H1 (cell line): ENCODE data around the gene RUVBL2. TPM values are rescaled to one million over a fixed set of nuclear protein-coding genes. Genes with fewer than 3 reads are reported as not detected.

ENCODE experiments used
- CTCF ChIA-PET: fragments of 300-600 bp; sonication (Branson Sonifier 250); formaldehyde crosslinking; loops from one replicate; lab custom pipeline; 2021; ENCODE audit not compliant: partially characterized antibody; lab: Charles Lee
- POLR2A ChIA-PET: fragments of 300-600 bp; sonication (Branson Sonifier 250); formaldehyde crosslinking; loops from one replicate; lab custom pipeline; 2021; ENCODE audit warnings: inconsistent platforms; ENCODE audit not compliant: partially characterized antibody; lab: Charles Lee
- DNase-seq, 2 experiments: peaks; one replicate each; pipeline versions ENCODE4 v3.0.0 to v3.0.0-alpha.2; 2010 to 2022; ENCODE audit warnings: low spot score in 2 of 2, low read depth in 1 of 2, mixed read lengths in 1 of 2
- FAIRE-seq: peaks from 2 replicates; lab custom pipeline; 2011; peaks lifted over from hg19 to GRCh38; lab: Jason Lieb, UNC
- H2AFZ ChIP-seq: 2 replicates; pipeline ENCODE4 v1.8.1; 2012; ENCODE audit warnings: low read length, inconsistent platforms
- H2AK5ac ChIP-seq: 2 replicates; pipeline ENCODE4 v1.6.1; 2013; ENCODE audit warnings: low read depth, low read length
- H2BK120ac ChIP-seq: replicated peaks from 2 replicates; pipeline ENCODE3; 2013; ENCODE audit warnings: low read depth, low read length, inconsistent platforms
- H2BK12ac ChIP-seq: 2 replicates; pipeline ENCODE4 v1.6.1; 2013; ENCODE audit warnings: low read depth, low read length
- H2BK15ac ChIP-seq: 2 replicates; pipeline ENCODE4 v1.6.1; 2013; ENCODE audit warnings: low read length
- H2BK20ac ChIP-seq: 2 replicates; pipeline ENCODE4 v1.6.1; 2013; ENCODE audit warnings: low read length
- H2BK5ac ChIP-seq: 2 replicates; pipeline ENCODE4 v1.6.1; 2013; ENCODE audit warnings: low read depth, low read length
- H3K14ac ChIP-seq: 2 replicates; pipeline ENCODE4 v1.6.1; 2013; ENCODE audit warnings: inconsistent platforms; ENCODE audit not compliant: insufficient read length
- H3K18ac ChIP-seq: 2 replicates; pipeline ENCODE4 v1.6.1; 2013; ENCODE audit warnings: low read length; ENCODE audit errors: extremely low read depth
- H3K23ac ChIP-seq: 2 replicates; pipeline ENCODE4 v1.6.1; 2013; ENCODE audit warnings: inconsistent platforms; ENCODE audit not compliant: insufficient read length
- H3K23me2 ChIP-seq: 2 replicates; pipeline ENCODE4 v1.6.1; 2013; ENCODE audit warnings: low read depth, low read length
- H3K27ac ChIP-seq: 2 replicates; pipeline ENCODE4 v1.6.1; 2011; ENCODE audit warnings: low read depth, low read length, inconsistent platforms
- H3K27me3 ChIP-seq, 4 experiments: replicated peaks in 1 of 4; 1 replicate in 1 of 4; 2 replicates in 3 of 4; pipeline versions ENCODE4 v1.6.1 to v1.8.1; 2011 to 2013; ENCODE audit warnings: low read length in 3 of 4, mild to moderate bottlenecking in 3 of 4, inconsistent platforms in 2 of 4, mixed read lengths in 2 of 4, moderate library complexity in 1 of 4; ENCODE audit not compliant: control insufficient read depth in 3 of 4, insufficient read depth in 3 of 4; ENCODE audit errors: extremely low read depth in 1 of 4
- H3K36me3 ChIP-seq, 4 experiments: 2 replicates each; pipeline versions ENCODE4 v1.6.1 to v1.8.1; 2011 to 2013; ENCODE audit warnings: mild to moderate bottlenecking in 4 of 4, low read length in 3 of 4, moderate library complexity in 2 of 4, control low read depth in 1 of 4, inconsistent platforms in 1 of 4; ENCODE audit not compliant: insufficient read depth in 4 of 4, control insufficient read depth in 2 of 4
- H3K4ac ChIP-seq: replicated peaks from 2 replicates; pipeline ENCODE3; 2013; ENCODE audit warnings: low read length, low read depth, mixed read lengths, inconsistent platforms; ENCODE audit not compliant: insufficient read length
- H3K4me1 ChIP-seq, 4 experiments: replicated peaks in 1 of 4; 1 replicate in 1 of 4; 2 replicates in 3 of 4; pipeline versions ENCODE4 v1.6.1 to v1.8.1; 2011 to 2013; ENCODE audit warnings: low read length in 3 of 4, inconsistent platforms in 2 of 4, mixed read lengths in 1 of 4; ENCODE audit not compliant: insufficient read depth in 4 of 4, control insufficient read depth in 3 of 4
- H3K4me2 ChIP-seq, 2 experiments: 2 replicates each; pipeline versions ENCODE4 v1.6.1 to v1.8.1; 2011 to 2013; ENCODE audit warnings: low read depth in 2 of 2, low read length in 2 of 2, control low read depth in 1 of 2, inconsistent platforms in 1 of 2, mild to moderate bottlenecking in 1 of 2; ENCODE audit not compliant: insufficient read depth in 1 of 2
- H3K4me3 ChIP-seq, 4 experiments: fragments of 200-600, 300-600 bp in 1 of 4; sonication (generic), shearing (Covaris generic), sonication (Bioruptor Twin) in 1 of 4; 2 replicates each; pipeline versions ENCODE4 v1.5.1 to v1.8.1; 2011 to 2016; ENCODE audit warnings: low read length in 4 of 4, low read depth in 3 of 4, control low read depth in 2 of 4, inconsistent platforms in 2 of 4, mild to moderate bottlenecking in 2 of 4, mixed read lengths in 1 of 4, moderate library complexity in 1 of 4; ENCODE audit not compliant: insufficient read depth in 2 of 4; ENCODE audit errors: extremely low read depth in 1 of 4
- H3K56ac ChIP-seq: replicated peaks from 2 replicates; pipeline ENCODE3; 2013; ENCODE audit warnings: low read depth, mild to moderate bottlenecking, mixed read lengths, low read length, inconsistent platforms; ENCODE audit not compliant: insufficient read length
- H3K79me1 ChIP-seq: 2 replicates; pipeline ENCODE4 v1.6.1; 2013; ENCODE audit warnings: low read depth, low read length, control low read depth
- H3K79me2 ChIP-seq, 2 experiments: 2 replicates each; pipeline versions ENCODE4 v1.6.1 to v1.8.1; 2012 to 2013; ENCODE audit warnings: low read length in 2 of 2, mild to moderate bottlenecking in 2 of 2, inconsistent platforms in 1 of 2; ENCODE audit not compliant: insufficient read depth in 2 of 2, control insufficient read depth in 1 of 2
- H3K9ac ChIP-seq, 4 experiments: replicated peaks in 1 of 4; 1 replicate in 1 of 4; 2 replicates in 3 of 4; pipeline versions ENCODE4 v1.6.1 to v1.8.1; 2011 to 2013; ENCODE audit warnings: low read depth in 3 of 4, low read length in 3 of 4, control low read depth in 2 of 4, mild to moderate bottlenecking in 2 of 4, moderate library complexity in 2 of 4, inconsistent platforms in 1 of 4; ENCODE audit errors: extremely low read depth in 1 of 4
- H3K9me3 ChIP-seq, 2 experiments: 2 replicates each; pipeline versions ENCODE4 v1.6.1 to v1.8.1; 2012 to 2013; ENCODE audit warnings: mild to moderate bottlenecking in 2 of 2, moderate library complexity in 2 of 2, control low read depth in 1 of 2, inconsistent platforms in 1 of 2, low read depth in 1 of 2, low read length in 1 of 2, mixed read lengths in 1 of 2; ENCODE audit not compliant: insufficient read depth in 2 of 2
- H4K20me1 ChIP-seq, 2 experiments: replicated peaks in 1 of 2; 2 replicates each; pipeline versions ENCODE3 to v1.8.1; 2011 to 2013; ENCODE audit warnings: inconsistent platforms in 2 of 2, low read length in 2 of 2, mild to moderate bottlenecking in 1 of 2; ENCODE audit not compliant: insufficient read depth in 2 of 2, control insufficient read depth in 1 of 2
- H4K5ac ChIP-seq: 2 replicates; pipeline ENCODE4 v1.6.1; 2013; ENCODE audit warnings: low read length, low read depth, mixed read lengths, inconsistent platforms; ENCODE audit not compliant: insufficient read length
- H4K8ac ChIP-seq: 2 replicates; pipeline ENCODE4 v1.8.0; 2013; ENCODE audit warnings: mild to moderate bottlenecking, moderate library complexity, low read length, inconsistent platforms; ENCODE audit not compliant: insufficient read depth; ENCODE audit errors: extremely low read depth
- H4K91ac ChIP-seq: replicated peaks from 2 replicates; pipeline ENCODE3; 2013; ENCODE audit warnings: low read length, mixed read lengths, inconsistent platforms; ENCODE audit not compliant: insufficient read length
- ATF3 ChIP-seq: IDR thresholded peaks from 2 replicates; pipeline ENCODE4 v1.6.1; 2011; ENCODE audit warnings: low read depth, mild to moderate bottlenecking, low read length; ENCODE audit not compliant: insufficient read depth
- BRCA1 ChIP-seq: IDR thresholded peaks from 2 replicates; pipeline ENCODE4 v1.6.1; 2012; ENCODE audit warnings: low read depth, low read length, improper control_type of control experiment
- HDAC2 ChIP-seq, 2 experiments: fragments of 300-600 bp in 1 of 2; sonication (generic) in 1 of 2; IDR thresholded peaks; 2 replicates each; pipeline ENCODE4 v1.6.1; 2011 to 2012; ENCODE audit warnings: low read depth in 2 of 2, low read length in 2 of 2, mild to moderate bottlenecking in 2 of 2, moderate library complexity in 2 of 2, borderline replicate concordance in 1 of 2, inconsistent platforms in 1 of 2
- MAFK ChIP-seq: IDR thresholded peaks from 2 replicates; pipeline ENCODE4 v1.6.1; 2012; ENCODE audit warnings: low read depth, mild to moderate bottlenecking, improper control_type of control experiment, low read length
- SIN3A ChIP-seq, 2 experiments: IDR thresholded peaks in 1 of 2; conservative IDR thresholded peaks in 1 of 2; 2 replicates each; pipeline ENCODE4 v1.6.1; 2011 to 2012; ENCODE audit warnings: low read length in 2 of 2, improper control_type of control experiment in 1 of 2, low read depth in 1 of 2, mild to moderate bottlenecking in 1 of 2
- YY1 ChIP-seq: IDR thresholded peaks from 2 replicates; pipeline ENCODE4 v1.6.1; 2011; ENCODE audit warnings: low read depth, mild to moderate bottlenecking, low read length
- WGBS, 2 experiments: shearing (Covaris generic) in 1 of 2; methylation state at CpG; one replicate each; pipeline versions ENCODE4 v1.1.6 to v1.1.7; 2013 to 2015; ENCODE audit warnings: low lambda C conversion rate in 2 of 2, mixed read lengths in 2 of 2, inconsistent platforms in 1 of 2, low coverage in 1 of 2, missing lambda C conversion rate in 1 of 2; ENCODE audit not compliant: insufficient replicate concordance in 2 of 2, insufficient coverage in 1 of 2, insufficient read length in 1 of 2; ENCODE audit errors: extremely low coverage in 1 of 2, missing lambda C conversion rate in 1 of 2; 5-methylcytosine and 5-hydroxymethylcytosine counted together
- polyA plus RNA-seq, 7 experiments: library from polyadenylated mRNA; depleted of rRNA in 3 of 7; stranded (reverse) in 5 of 7; unstranded in 2 of 7; fragments of >200 nt in 5 of 7; fragments of 200-250 nt in 2 of 7; gene quantifications; 1 replicate in 5 of 7; 2 replicates in 1 of 7; 4 replicates in 1 of 7; pipeline versions ENCODE4 v1.2.1 to v1.2.3, GENCODE V29; 2011 to 2013; ENCODE audit warnings: missing spikeins in 2 of 7, mixed read lengths in 2 of 7
- total RNA-seq: library from RNA; stranded (reverse); fragmentation: NEBNext Ultra II Directional; extraction: Animal tissue kit (Norgen Biotek cat#: 25700); gene quantifications from 2 replicates; pipeline ENCODE4 v1.2.1, GENCODE V29; 2021
- TF ChIP-seq, protein P1 (sequence below): IDR thresholded peaks from 2 replicates; pipeline ENCODE4 v1.6.1; 2011; ENCODE audit warnings: low read length, improper control_type of control experiment
- TF ChIP-seq, protein P2 (sequence below), 3 experiments: IDR thresholded peaks; 1 replicate in 2 of 3; 2 replicates in 1 of 3; pipeline versions ENCODE4 v1.5.1 to v1.6.1; 2011; ENCODE audit warnings: low read length in 3 of 3, mild to moderate bottlenecking in 3 of 3, inconsistent platforms in 2 of 3, low read depth in 1 of 3, moderate library complexity in 1 of 3; ENCODE audit not compliant: insufficient read depth in 1 of 3; ENCODE audit errors: control extremely low read depth in 1 of 3
- TF ChIP-seq, protein P3 (sequence below): IDR thresholded peaks from 2 replicates; pipeline ENCODE4 v1.6.1; 2012; ENCODE audit warnings: inconsistent platforms

Gene RUVBL2
- total and polyA plus RNA-seq, 2 of the 8 experiments (the other 6 are each of a cell fraction or from before 2014, with no cell fraction given) = 152 to 247 TPM

GRCh38 chr19:49042177-49042576, 48.5 kb downstream of the RUVBL2 start:
- no peaks in the 10 kb centered on the region for H3K36me3 ChIP-seq
- no peak overlapping the region for H2AFZ ChIP-seq
- no peak overlapping the region for H4K91ac ChIP-seq
- no peak overlapping the region for H4K5ac ChIP-seq
- no peaks in the 10 kb centered on the region for H3K4me1 ChIP-seq
- no peak overlapping the region for H3K9ac ChIP-seq
- no peaks in the 10 kb centered on the region for H3K23me2 ChIP-seq
- no peak overlapping the region for H2BK20ac ChIP-seq
- H4K8ac ChIP-seq = no peak overlapping the region
- no peak overlapping the region for H2BK120ac ChIP-seq
- H3K4ac ChIP-seq = no peak overlapping the region
- no peak overlapping the region for H2BK12ac ChIP-seq
- no peak overlapping the region for H3K27ac ChIP-seq
- no peaks in the 10 kb centered on the region for H4K20me1 ChIP-seq
- H3K4me3 ChIP-seq = no peak overlapping the region
- H3K9me3 ChIP-seq = no peaks in the 10 kb centered on the region
- no peak for DNase-seq
- H2BK15ac ChIP-seq = no peak overlapping the region
- no peak overlapping the region for H3K56ac ChIP-seq
- H3K23ac ChIP-seq = no peak overlapping the region
- H3K14ac ChIP-seq = no peak overlapping the region
- no peak for FAIRE-seq
- H3K18ac ChIP-seq = no peak overlapping the region
- H3K79me1 ChIP-seq = no peaks in the 10 kb centered on the region
- H3K27me3 ChIP-seq = no peaks in the 10 kb centered on the region
- no peak overlapping the region for H3K4me2 ChIP-seq
- no peak overlapping the region for H2AK5ac ChIP-seq
- WGBS, 2 experiments = 83% methylated on average over 17 of the region's 17 CpGs; no CpG with 5 or more reads in 1 of the 2 experiments
- H3K79me2 ChIP-seq = no peaks in the 10 kb centered on the region
- ChIA-PET POLR2A (no interaction called here), CTCF (interaction anchor here (0.6 kb wide), 2 partner anchors 198 to 298 kb away, joined by 3 to 4 read pairs; no protein-coding TSS in a partner anchor)
- H2BK5ac ChIP-seq = no peak overlapping the region
- TF ChIP-seq YY1 (no peak), HDAC2 (IDR thresholded peaks at IDR 0.05; ENCODE audit: borderline replicate concordance in 1 of 2, low read depth in 2 of 2, low read length in 2 of 2) (no peak), BRCA1 (no peak), SIN3A (conservative IDR thresholded peaks at IDR 0.05 in 1 of 2, IDR thresholded peaks at IDR 0.05 in 1 of 2; ENCODE audit: low read depth in 1 of 2, low read length in 2 of 2) (no peak), MAFK (no peak), ATF3 (no peak)
- TF ChIP-seq, protein P1, sequence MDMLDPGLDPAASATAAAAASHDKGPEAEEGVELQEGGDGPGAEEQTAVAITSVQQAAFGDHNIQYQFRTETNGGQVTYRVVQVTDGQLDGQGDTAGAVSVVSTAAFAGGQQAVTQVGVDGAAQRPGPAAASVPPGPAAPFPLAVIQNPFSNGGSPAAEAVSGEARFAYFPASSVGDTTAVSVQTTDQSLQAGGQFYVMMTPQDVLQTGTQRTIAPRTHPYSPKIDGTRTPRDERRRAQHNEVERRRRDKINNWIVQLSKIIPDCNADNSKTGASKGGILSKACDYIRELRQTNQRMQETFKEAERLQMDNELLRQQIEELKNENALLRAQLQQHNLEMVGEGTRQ = no peak
- TF ChIP-seq, protein P2, sequence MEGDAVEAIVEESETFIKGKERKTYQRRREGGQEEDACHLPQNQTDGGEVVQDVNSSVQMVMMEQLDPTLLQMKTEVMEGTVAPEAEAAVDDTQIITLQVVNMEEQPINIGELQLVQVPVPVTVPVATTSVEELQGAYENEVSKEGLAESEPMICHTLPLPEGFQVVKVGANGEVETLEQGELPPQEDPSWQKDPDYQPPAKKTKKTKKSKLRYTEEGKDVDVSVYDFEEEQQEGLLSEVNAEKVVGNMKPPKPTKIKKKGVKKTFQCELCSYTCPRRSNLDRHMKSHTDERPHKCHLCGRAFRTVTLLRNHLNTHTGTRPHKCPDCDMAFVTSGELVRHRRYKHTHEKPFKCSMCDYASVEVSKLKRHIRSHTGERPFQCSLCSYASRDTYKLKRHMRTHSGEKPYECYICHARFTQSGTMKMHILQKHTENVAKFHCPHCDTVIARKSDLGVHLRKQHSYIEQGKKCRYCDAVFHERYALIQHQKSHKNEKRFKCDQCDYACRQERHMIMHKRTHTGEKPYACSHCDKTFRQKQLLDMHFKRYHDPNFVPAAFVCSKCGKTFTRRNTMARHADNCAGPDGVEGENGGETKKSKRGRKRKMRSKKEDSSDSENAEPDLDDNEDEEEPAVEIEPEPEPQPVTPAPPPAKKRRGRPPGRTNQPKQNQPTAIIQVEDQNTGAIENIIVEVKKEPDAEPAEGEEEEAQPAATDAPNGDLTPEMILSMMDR (IDR thresholded peaks at IDR 0.05; ENCODE audit: control extremely low read depth in 1 of 3, insufficient read depth in 1 of 3, low read depth in 1 of 3, low read length in 3 of 3) = no peak
- TF ChIP-seq, protein P3, sequence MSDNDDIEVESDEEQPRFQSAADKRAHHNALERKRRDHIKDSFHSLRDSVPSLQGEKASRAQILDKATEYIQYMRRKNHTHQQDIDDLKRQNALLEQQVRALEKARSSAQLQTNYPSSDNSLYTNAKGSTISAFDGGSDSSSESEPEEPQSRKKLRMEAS = no peak
